Suppressor macrophage treated with lipopolysaccharide for 1 hour (primary cell): ENCODE measurements around the gene FRRS1.
A peak's percentile ranks its signal among the peaks of the same experiment; 100 is the strongest.
"Not testable (repeated sequence)": the region's sequence is repeated elsewhere in the genome, so short reads cannot be mapped to it uniquely, and the experiment has no call there.

ENCODE experiments used
- DNase-seq, 3 donors: peaks; one replicate each; pipeline ENCODE4 v3.0.0-alpha.2; 2020 to 2022

Gene FRRS1, protein sequence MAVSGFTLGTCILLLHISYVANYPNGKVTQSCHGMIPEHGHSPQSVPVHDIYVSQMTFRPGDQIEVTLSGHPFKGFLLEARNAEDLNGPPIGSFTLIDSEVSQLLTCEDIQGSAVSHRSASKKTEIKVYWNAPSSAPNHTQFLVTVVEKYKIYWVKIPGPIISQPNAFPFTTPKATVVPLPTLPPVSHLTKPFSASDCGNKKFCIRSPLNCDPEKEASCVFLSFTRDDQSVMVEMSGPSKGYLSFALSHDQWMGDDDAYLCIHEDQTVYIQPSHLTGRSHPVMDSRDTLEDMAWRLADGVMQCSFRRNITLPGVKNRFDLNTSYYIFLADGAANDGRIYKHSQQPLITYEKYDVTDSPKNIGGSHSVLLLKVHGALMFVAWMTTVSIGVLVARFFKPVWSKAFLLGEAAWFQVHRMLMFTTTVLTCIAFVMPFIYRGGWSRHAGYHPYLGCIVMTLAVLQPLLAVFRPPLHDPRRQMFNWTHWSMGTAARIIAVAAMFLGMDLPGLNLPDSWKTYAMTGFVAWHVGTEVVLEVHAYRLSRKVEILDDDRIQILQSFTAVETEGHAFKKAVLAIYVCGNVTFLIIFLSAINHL

DNA sequence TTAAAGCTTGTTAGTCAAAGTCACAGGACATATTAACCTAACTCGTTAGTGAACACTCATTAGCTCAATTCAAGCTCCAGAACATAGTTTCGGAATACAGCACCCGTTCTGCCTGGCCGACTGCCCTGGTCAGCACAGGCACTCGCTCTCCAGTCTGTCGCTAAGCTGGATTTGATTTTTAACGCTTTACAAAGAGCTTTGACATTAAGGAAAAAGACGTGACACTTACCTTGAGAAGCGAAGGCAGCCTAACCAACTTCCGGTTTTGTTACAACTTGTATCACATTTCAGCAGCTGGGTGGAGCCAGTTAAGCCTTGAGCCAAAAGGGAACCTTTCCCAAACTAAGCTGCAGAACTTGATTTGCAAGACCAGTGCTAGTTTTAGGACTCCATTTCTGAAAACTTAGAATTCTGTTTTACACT lies at the start of gene FRRS1:
TSS of gene FRRS1 (minus strand) at position 258 of the 423 bp plus-strand sequence. CDS start 17,867 bp downstream, outside the sequence.
- DNase-seq, result peak; percentile 77 to 84 (median 82)

- no peak for DNase-seq
Observed at GRCh38 chr1:99814373-99814900, 48.0 kb upstream of the FRRS1 start.

DNA sequence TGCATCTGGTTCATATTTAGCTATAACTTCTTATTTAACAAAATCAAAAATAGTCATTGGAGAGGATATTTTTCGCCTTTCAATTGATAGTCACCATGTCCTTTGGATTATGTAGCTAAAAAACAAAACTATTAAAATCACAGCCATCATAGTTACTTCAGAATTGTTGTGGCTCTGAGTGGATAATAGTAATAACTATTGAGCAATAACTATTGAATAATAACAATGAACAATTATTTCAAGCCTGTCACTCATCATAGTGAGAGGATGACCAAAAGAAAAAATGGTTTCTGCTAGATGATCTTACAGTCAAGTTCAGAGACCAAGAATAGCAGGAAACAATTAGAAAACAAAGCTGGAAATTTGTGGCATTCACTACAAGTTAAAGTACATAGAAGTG lies 45.3 kb upstream of the FRRS1 start:
- no peak for DNase-seq

DNA sequence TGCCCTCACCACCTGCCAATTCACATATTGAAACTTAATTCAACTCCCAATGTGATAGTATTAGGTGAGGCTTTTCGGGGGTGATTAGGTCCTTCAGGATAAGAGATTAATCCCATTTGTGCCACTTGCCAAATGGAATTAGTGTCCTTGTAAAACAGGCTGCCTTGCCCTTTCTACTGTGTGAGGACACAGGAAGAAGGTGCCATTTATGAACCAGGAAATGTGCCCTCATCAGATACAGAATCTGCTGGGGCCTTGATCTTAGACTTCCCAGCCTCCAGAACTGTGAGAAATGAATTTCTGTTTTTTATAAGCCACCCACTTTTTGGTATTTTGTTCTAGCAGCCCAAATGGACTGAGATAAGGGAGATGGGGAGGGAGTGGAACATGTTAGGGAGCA lies 44.6 kb upstream of the FRRS1 start:
- no peak for DNase-seq

DNA sequence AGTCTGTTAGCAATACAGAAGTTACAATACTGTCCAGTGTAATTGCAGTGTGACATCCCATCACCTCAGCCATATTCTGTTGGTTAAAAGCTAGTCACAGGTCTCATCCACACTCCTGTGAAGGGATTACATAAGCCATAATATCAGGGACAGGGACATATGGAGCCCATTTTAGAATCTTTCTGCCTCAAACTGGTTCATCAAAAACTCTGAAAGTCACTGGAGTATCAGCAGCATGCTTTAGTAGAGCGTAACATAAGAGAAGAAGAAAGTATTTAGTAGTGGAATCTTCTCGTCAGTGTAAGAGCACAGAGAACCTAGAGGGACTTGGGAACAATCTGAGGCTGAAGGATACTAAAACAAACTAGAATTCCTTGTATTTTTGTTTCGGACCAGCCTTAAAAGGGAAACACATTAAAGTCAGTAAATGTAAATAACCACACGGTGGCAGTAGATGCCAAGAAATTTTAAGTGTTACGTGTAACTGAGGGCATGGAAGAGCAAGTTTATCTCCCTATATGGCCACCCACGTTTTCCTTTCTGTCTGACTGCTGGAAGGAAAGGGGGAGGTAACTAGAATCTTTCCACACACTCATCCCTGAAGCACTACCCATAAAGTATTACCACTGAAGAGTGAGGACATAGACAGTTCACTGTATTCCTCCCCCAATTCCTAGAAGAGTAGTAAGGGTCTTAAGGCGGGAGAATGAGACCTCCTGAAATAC lies 42.1 kb upstream of the FRRS1 start:
- peak; percentile 82 to 92 (median 92) for DNase-seq

GRCh38 chr1:99806882-99807281 lies 40.4 kb upstream of the FRRS1 start:
- DNase-seq, result no peak

- no peak for DNase-seq
Observed at GRCh38 chr1:99801584-99801983, 35.1 kb upstream of the FRRS1 start.

- DNase-seq, result not testable (repeated sequence)
Observed at GRCh38 chr1:99793861-99794260, 27.4 kb upstream of the FRRS1 start.

DNA sequence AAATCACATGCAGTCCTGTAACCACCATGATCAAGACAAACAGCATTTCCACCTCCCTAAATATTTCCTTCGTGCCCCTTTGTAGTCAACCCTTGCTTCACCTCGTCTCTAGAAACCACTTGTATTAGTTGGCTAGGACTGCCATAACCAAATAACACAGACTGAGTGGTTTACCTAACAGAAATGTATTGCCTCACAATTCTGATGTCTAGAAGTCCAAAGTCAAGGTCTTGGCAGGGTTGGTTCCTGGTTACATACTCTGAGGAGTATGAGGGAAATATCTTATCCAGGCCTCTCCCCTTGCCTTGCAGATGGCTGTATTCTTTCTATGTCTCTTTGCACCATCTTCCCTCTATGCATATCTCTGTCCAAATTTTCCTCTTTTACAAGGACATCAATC lies 23.3 kb upstream of the FRRS1 start:
- DNase-seq, result no peak

GRCh38 chr1:99788896-99789295 lies 22.5 kb upstream of the FRRS1 start:
- no peak for DNase-seq

DNA sequence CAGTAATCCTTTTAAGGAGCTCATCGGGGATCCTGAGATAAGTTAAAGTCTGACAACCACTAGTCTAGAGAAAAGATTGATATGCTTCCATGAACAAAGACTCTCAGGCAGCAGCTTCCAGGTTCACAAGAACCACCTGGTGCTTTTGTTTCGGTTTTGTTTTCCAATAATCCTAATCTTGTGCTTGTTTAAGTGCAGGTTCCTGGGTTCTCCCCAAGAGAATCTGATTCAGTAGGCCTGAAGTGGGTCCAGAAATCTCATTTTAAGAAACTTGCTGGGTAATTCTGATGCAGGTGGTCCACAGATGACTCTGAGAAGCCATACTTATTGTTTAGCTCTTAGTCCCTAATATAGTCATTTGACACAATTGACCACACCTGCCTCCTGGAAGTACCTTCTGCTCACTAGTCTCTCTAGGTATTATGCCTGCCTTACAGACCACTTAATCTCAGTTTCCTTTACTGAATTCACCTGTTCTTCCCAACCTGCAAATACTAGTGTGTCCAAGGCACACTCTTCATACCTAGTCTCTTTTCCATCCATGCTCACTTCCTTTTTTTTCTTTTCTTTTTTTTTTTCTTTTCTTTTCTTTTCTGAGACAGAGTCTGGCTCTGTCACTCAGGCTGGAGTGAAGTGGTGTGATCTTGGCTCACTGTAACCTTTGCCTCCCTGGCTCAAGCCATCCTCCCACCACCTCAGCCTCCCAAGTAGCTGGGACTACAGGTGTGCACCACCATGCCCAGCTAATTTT lies 20.5 kb upstream of the FRRS1 start:
- DNase-seq, result no peak

GRCh38 chr1:99784809-99785255 lies 18.4 kb upstream of the FRRS1 start:
- no peak for DNase-seq

DNA sequence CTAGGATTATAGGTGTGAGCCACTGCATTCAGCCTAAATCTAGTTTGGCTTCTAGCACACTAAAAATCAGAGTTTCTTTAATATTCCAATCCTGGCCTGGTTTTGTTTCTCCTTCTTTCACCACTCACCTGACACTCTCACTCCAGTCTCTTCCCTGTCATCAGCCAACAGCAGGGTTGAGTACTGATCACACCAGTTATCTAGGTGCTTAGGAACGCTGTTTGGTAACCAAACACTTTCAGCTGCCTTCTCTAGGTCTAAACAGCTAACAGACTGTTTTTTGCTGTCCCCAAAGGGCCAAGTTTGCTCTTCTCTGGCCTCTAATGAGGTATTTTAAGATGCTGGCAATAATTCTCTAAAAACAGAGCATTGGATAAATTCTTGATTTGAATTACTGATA lies 17.7 kb upstream of the FRRS1 start:
- DNase-seq, result no peak

DNA sequence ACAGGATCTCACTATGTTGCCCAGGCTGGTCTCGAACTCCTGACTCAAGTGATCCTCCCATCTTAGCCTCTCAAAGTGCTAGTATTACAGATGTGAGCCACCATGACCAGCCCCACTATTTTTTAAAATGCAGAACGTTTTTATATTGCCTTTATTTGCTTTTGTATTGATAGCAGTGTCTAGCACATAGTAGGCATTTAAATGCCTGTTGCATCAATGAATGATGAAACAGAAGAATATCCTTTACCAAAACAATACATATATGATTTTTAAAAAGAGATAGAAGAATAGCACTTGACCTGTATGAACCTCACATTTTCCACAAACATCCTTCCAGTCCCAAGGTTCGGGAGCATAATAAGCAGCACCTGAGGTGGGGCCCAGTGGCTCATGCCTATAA lies 16.5 kb upstream of the FRRS1 start:
- no peak for DNase-seq

DNA sequence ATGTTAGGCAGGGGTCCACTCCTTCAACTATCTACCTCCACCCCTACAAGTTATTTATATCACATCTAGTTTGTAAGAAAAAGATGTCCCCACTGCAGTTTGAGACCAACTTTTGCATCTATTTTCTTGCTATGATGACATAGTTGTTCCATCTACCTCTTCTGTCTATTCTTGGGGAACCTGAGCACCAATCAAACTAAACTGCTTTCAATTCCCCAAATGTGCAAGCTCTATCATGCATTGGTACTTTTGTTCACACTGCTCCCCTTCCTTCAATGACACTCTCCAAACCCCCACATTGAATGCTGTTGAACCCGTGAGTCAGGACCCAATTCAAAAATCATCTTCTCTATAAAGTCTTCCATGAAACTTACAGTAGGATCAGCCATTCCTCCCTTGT lies 16.0 kb upstream of the FRRS1 start:
- DNase-seq, result no peak

GRCh38 chr1:99781798-99782197 lies 15.4 kb upstream of the FRRS1 start:
- no peak for DNase-seq

DNA sequence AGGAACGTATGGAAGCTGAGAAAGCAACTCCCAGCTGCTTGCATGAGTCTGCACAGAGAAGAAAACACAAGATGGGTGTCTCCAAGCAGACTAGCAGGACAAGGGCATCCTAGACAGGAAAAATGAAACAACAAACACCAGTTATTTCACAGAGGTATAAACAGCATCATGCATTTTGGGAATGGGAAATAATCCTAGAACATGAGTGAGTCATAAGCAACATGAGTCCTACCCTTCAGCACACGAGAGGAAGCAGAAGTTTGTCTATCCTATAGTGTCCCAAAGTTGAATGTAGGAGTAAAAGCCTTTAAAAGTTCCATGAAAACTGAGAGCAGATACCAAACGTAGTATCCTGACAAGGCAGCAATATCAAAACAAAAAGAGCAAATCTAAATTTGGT lies 11.3 kb upstream of the FRRS1 start:
- peak in 1 of 3 donors; percentile 10 for DNase-seq

GRCh38 chr1:99776120-99776519 lies 9.7 kb upstream of the FRRS1 start:
- no peak for DNase-seq

- no peak for DNase-seq
Observed at GRCh38 chr1:99772809-99773208, 6.4 kb upstream of the FRRS1 start.

GRCh38 chr1:99771513-99771918 lies 5.1 kb upstream of the FRRS1 start:
- DNase-seq, result no peak

GRCh38 chr1:99768524-99769245 lies 2.2 kb upstream of the FRRS1 start:
- DNase-seq, result no peak

- DNase-seq, result no peak
Observed at GRCh38 chr1:99768104-99768503, 1.7 kb upstream of the FRRS1 start.
